GM18526 (cell line): ENCODE results near the gene TAPBPL.

Experiments used
- POLR2A ChIP-seq: IDR thresholded peaks from 3 replicates; pipeline ENCODE4 v1.6.1; 2011; ENCODE audit not compliant: insufficient read length; ENCODE audit errors: extremely low read depth

The TAPBPL gene

DNA sequence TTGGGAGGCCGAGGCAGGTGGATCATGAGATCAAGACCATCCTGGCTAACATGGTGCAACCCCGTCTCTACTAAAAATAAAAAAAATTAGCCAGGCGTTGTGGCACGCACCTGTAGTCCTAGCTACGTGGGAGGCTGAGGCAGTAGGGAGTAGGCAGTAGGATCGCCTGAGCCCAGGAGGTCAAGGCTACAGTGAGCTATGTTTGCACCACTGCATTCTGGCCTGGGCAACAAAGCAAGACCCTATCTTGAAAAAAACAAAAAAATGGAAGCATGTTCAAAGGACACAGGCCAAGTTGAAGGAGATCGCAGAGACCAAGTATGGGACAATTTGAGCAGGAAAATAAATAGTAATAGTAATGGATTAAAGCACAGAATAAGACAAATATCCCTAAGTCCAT is 56.2 kb downstream of the TAPBPL start:
- no peak for TF ChIP-seq POLR2A
